NT2/D1 (cell line): ENCODE data around the gene CSF2.

Source experiments
- SUZ12 ChIP-seq: IDR thresholded peaks from 2 replicates; pipeline ENCODE4 v1.6.1; 2011; ENCODE audit not compliant: insufficient read length, insufficient read depth; ENCODE audit errors: extremely low read depth
- ZNF274 ChIP-seq: IDR thresholded peaks from 2 replicates; pipeline ENCODE4 v1.6.1; 2011; ENCODE audit warnings: mild to moderate bottlenecking, low read depth, low read length

- TF ChIP-seq ZNF274 (no peak), SUZ12 (no peak)
Measured at GRCh38 chr5:132087176-132087575, 13.6 kb downstream of the CSF2 start.
